HepG2 (cell line): Measurements from ENCODE around the gene TNS4. TPM values are rescaled to one million over a fixed set of nuclear protein-coding genes. Genes with fewer than 3 reads are reported as not detected.

ENCODE experiments used
- ATAC-seq: fragments of 200-7000 bp; cut with Tn5 transposase; 3 replicates; pipeline ENCODE4 v1.9.1; 2020; ENCODE audit warnings: mild to moderate bottlenecking, moderate library complexity
- BruUV-seq: library from RNA; stranded (reverse); fragments of 400-500 nt; replicated peaks from 2 replicates; lab custom pipeline; 2021; lab: Mats Ljungman, UMichigan
- CTCF ChIA-PET: fragments of 300-600 bp; formaldehyde crosslinking; extraction: SDS; loops from one replicate; lab custom pipeline; 2021; ENCODE audit warnings: low total read pairs, inconsistent platforms, low intra/inter-chr PET ratio; lab: Yijun Ruan, JAX
- POLR2A ChIA-PET: fragments of 350-600 bp; sonication (Branson Sonifier 250); formaldehyde crosslinking; loops from one replicate; lab custom pipeline; 2020; ENCODE audit warnings: antibody characterized with exemption, inconsistent platforms; lab: Yijun Ruan, JAX
- DNase-seq: peaks from one replicate; pipeline ENCODE4 v3.0.0-alpha.2; 2015; ENCODE audit warnings: low spot score
- FAIRE-seq: peaks from 3 replicates; lab custom pipeline; 2011; peaks lifted over from hg19 to GRCh38; lab: Jason Lieb, UNC
- H2AFZ ChIP-seq: one replicate; pipeline ENCODE4 v1.6.1; 2011; ENCODE audit warnings: low read length, inconsistent platforms
- H3K27ac ChIP-seq: fragments of 300-600 bp; 3 replicates; pipeline ENCODE4 v1.8.0; 2011; ENCODE audit warnings: mixed run types, mild to moderate bottlenecking, mixed read lengths, low read length, inconsistent platforms; ENCODE audit not compliant: insufficient read depth; ENCODE audit errors: extremely low read length
- H3K27me3 ChIP-seq, 2 experiments: fragments of 200-600 bp in 1 of 2; 2 replicates in 1 of 2; 3 replicates in 1 of 2; pipeline versions ENCODE4 v1.6.0 to v1.8.0; 2011; ENCODE audit warnings: low read length in 2 of 2, mild to moderate bottlenecking in 2 of 2, moderate library complexity in 2 of 2, inconsistent platforms in 1 of 2; ENCODE audit not compliant: insufficient read depth in 2 of 2, control insufficient read depth in 1 of 2
- H3K36me3 ChIP-seq, 2 experiments: fragments of 200-600 bp in 1 of 2; replicated peaks in 1 of 2; 2 replicates in 1 of 2; 3 replicates in 1 of 2; pipeline versions ENCODE4 v1.5.1 to v1.8.0; 2011; ENCODE audit warnings: low read length in 2 of 2, inconsistent platforms in 1 of 2; ENCODE audit not compliant: insufficient read depth in 2 of 2, control insufficient read depth in 1 of 2
- H3K4me1 ChIP-seq: 2 replicates; pipeline ENCODE4 v1.5.1; 2012; ENCODE audit warnings: low read length, inconsistent platforms; ENCODE audit not compliant: insufficient read depth
- H3K4me2 ChIP-seq: 2 replicates; pipeline ENCODE4 v1.6.0; 2011; ENCODE audit warnings: low read depth, low read length, inconsistent platforms
- H3K4me3 ChIP-seq, 3 experiments: fragments of 200-600 bp in 1 of 3; sonication (generic), shearing (Covaris generic) in 1 of 3; replicated peaks in 1 of 3; 2 replicates each; pipeline ENCODE4 v1.5.1; 2011 to 2016; ENCODE audit warnings: low read length in 3 of 3, inconsistent platforms in 2 of 3, low read depth in 2 of 3, mild to moderate bottlenecking in 2 of 3, control low read depth in 1 of 3, mixed read lengths in 1 of 3; ENCODE audit not compliant: insufficient read depth in 1 of 3
- H3K79me2 ChIP-seq: one replicate; pipeline ENCODE4 v1.6.1; 2011; ENCODE audit warnings: low read length, inconsistent platforms; ENCODE audit not compliant: insufficient read depth
- H3K9ac ChIP-seq: 2 replicates; pipeline ENCODE4 v1.6.0; 2011; ENCODE audit warnings: mild to moderate bottlenecking, low read depth, low read length, inconsistent platforms; ENCODE audit not compliant: insufficient read depth
- H3K9me3 ChIP-seq: 2 replicates; pipeline ENCODE4 v1.5.1; 2012; ENCODE audit warnings: mild to moderate bottlenecking, low read length
- H4K20me1 ChIP-seq: 2 replicates; pipeline ENCODE4 v1.6.0; 2011; ENCODE audit warnings: inconsistent platforms, mild to moderate bottlenecking, low read length, moderate library complexity; ENCODE audit not compliant: insufficient read depth
- FOXK1 ChIP-seq: sonication (generic); formaldehyde crosslinking; IDR thresholded peaks from 2 replicates; pipeline ENCODE4 v1.4.0; 2020; ENCODE audit warnings: low read depth, missing genetic modification reagents, borderline replicate concordance
- NFATC3 ChIP-seq: sonication (generic); formaldehyde crosslinking; IDR thresholded peaks from 2 replicates; pipeline ENCODE4 v1.5.1; 2020; ENCODE audit warnings: mild to moderate bottlenecking, missing genetic modification reagents
- RNF2 ChIP-seq: fragments of 450-650 bp; conservative IDR thresholded peaks from 2 replicates; pipeline ENCODE4 v1.6.1; 2016; ENCODE audit warnings: low read depth
- ZNF136 ChIP-seq: sonication (generic); formaldehyde crosslinking; IDR thresholded peaks from 2 replicates; pipeline ENCODE4 v1.8.1; 2022; ENCODE audit warnings: low read depth, mild to moderate bottlenecking, moderate library complexity, missing genetic modification reagents
- ZNF44 ChIP-seq: sonication (generic); formaldehyde crosslinking; IDR thresholded peaks from 2 replicates; pipeline ENCODE4 v1.5.1; 2020; ENCODE audit warnings: mild to moderate bottlenecking, missing genetic modification reagents
- ZNF678 ChIP-seq: sonication (generic); formaldehyde crosslinking; IDR thresholded peaks from 2 replicates; pipeline ENCODE4 v1.4.0; 2020; ENCODE audit warnings: mild to moderate bottlenecking, missing genetic modification reagents
- ZNF737 ChIP-seq: sonication (generic); formaldehyde crosslinking; IDR thresholded peaks from 2 replicates; pipeline ENCODE4 v1.5.0; 2020; ENCODE audit warnings: missing genetic modification reagents, mild to moderate bottlenecking, borderline replicate concordance
- ZNF761 ChIP-seq: sonication (generic); formaldehyde crosslinking; conservative IDR thresholded peaks from 2 replicates; pipeline ENCODE4 v1.4.0; 2020; ENCODE audit warnings: mild to moderate bottlenecking, missing genetic modification reagents
- ZSCAN29 ChIP-seq: sonication (generic); formaldehyde crosslinking; conservative IDR thresholded peaks from 2 replicates; pipeline ENCODE4 v1.4.0; 2020; ENCODE audit warnings: mild to moderate bottlenecking, missing genetic modification reagents
- WGBS: methylation state at CpG from one replicate; pipeline ENCODE4 v1.1.6; 2017; ENCODE audit warnings: low lambda C conversion rate; 5-methylcytosine and 5-hydroxymethylcytosine counted together
- in situ Hi-C: cut with HindIII; loops from 2 replicates; pipeline ENCODE4 v1.10.0; 2017; ENCODE audit warnings: low pct_unique_long_range_greater_than_20kb; ENCODE audit not compliant: extremely low pct_ligation_motif_present
- intact Hi-C: fragments of 100-400 bp; cut with micrococcal nuclease; formaldehyde crosslinking; loops from one replicate; pipeline ENCODE4 v1.10.0; 2022; ENCODE audit not compliant: unreplicated experiment
- polyA plus RNA-seq, 8 experiments: library from polyadenylated mRNA; depleted of rRNA in 3 of 8; stranded (reverse) in 7 of 8; unstranded in 1 of 8; fragments of >200 nt; fragmentation: Illumina TruSeq in 4 of 8; extraction: Trizol in 4 of 8; gene quantifications; 2 replicates each; pipeline versions ENCODE4 v1.2.1 to v1.2.3, GENCODE V29; 2011 to 2016; ENCODE audit warnings: low read depth in 4 of 8, missing spikeins in 1 of 8, mixed read lengths in 1 of 8; ENCODE audit not compliant: insufficient read depth in 1 of 8
- total RNA-seq, 5 experiments: library from RNA; depleted of rRNA; stranded (reverse); fragments of >200 nt; fragmentation: Illumina TruSeq; extraction: Trizol; gene quantifications; 2 replicates each; pipeline ENCODE4 v1.2.3, GENCODE V29; 2016; ENCODE audit warnings: low read depth in 1 of 5
- TF ChIP-seq, protein P1 (sequence below): fragments of 450-650 bp; IDR thresholded peaks from 2 replicates; pipeline ENCODE4 v1.6.1; 2017

Gene TNS4
- total and polyA plus RNA-seq, 2 of the 13 experiments (the other 11 are each of a cell fraction or from before 2014, with no cell fraction given) = 0.58 to 2.1 TPM

DNA sequence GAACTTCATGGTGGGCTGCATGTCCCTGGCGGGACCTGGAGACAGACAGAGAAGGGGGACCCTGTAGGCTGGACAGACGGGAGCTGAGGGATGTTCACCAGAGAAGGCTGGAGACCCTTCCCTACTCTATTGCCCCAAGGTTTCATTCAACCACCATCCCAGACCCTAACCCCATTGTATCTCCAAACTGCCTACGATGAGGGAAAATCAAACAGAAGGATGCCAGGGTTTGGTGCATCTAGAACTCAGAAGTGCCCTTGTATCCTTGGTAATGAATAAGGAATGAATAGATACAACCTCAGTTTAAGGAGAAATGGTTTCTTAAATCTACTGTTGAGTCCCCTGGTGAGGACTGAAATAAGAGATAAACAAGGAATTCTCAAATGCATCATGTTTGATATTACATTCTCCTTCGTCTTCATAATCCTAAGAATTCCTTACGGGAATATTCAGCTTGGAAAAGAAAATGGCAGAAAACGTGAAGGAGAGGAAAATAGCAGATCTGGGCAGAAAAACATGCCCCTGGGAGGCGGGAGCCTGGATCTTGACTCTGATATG, 16.4 kb downstream of the TNS4 start:
- Histone ChIP-seq H2AFZ (no peak overlapping the region), H3K4me2 (no peak overlapping the region), H3K4me3 (no peak overlapping the region), H3K4me1 (peaks cover 58% of the 10 kb centered on the region), H3K79me2 (no peaks in the 10 kb centered on the region), H3K27ac (no peak overlapping the region), H3K9ac (no peak overlapping the region), H3K36me3 (no peaks in the 10 kb centered on the region), H3K9me3 (no peaks in the 10 kb centered on the region), H4K20me1 (no peaks in the 10 kb centered on the region), H3K27me3 (no peaks in the 10 kb centered on the region)
- ChIA-PET CTCF (no interaction called here), POLR2A (no interaction called here)
- BruUV-seq = no TSS peak
- intact Hi-C loops = no loop called here
- WGBS = 78% methylated on average over 7 of the region's 7 CpGs
- DNase-seq = no peak
- FAIRE-seq = no peak
- ATAC-seq = no peak
- in situ Hi-C loops = no loop called here
- no peak for TF ChIP-seq FOXK1 (CRISPR knock-in tag)
- no peak for TF ChIP-seq ZNF678
- TF ChIP-seq ZNF44 (CRISPR knock-in tag) = no peak
- TF ChIP-seq ZNF136 = no peak
- no peak for TF ChIP-seq ZNF761 (CRISPR knock-in tag)
- TF ChIP-seq ZSCAN29 (CRISPR knock-in tag) = no peak
- TF ChIP-seq, protein P1, sequence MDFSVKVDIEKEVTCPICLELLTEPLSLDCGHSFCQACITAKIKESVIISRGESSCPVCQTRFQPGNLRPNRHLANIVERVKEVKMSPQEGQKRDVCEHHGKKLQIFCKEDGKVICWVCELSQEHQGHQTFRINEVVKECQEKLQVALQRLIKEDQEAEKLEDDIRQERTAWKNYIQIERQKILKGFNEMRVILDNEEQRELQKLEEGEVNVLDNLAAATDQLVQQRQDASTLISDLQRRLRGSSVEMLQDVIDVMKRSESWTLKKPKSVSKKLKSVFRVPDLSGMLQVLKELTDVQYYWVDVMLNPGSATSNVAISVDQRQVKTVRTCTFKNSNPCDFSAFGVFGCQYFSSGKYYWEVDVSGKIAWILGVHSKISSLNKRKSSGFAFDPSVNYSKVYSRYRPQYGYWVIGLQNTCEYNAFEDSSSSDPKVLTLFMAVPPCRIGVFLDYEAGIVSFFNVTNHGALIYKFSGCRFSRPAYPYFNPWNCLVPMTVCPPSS = no peak
- no peak for TF ChIP-seq ZNF737 (CRISPR knock-in tag)
- no peak for TF ChIP-seq NFATC3 (CRISPR knock-in tag)
- TF ChIP-seq RNF2 = no peak
